Stomach (tissue), 9 donors: ENCODE data around the gene SEMA4D. TPM values are rescaled to one million over a fixed set of nuclear protein-coding genes. Genes with fewer than 3 reads are reported as not detected.

Source experiments
- DNase-seq, 2 donors: peaks; one replicate each; pipeline versions ENCODE4 v3.0.0 to v3.0.0-alpha.2; 2013 to 2019
- H3K27ac ChIP-seq, 5 donors: fragments of 200-600 bp in 4 of 5; sonication (generic) in 4 of 5; one replicate each; pipeline ENCODE4 v1.5.1; 2013 to 2019; ENCODE audit warnings: mild to moderate bottlenecking in 1 of 5, moderate library complexity in 1 of 5
- H3K27me3 ChIP-seq, 3 donors: fragments of 200-600 bp; sonication (generic); one replicate each; pipeline ENCODE4 v1.5.1; 2017 to 2019; ENCODE audit warnings: mixed run types in 1 of 3
- H3K36me3 ChIP-seq, 4 donors: fragments of 200-600 bp; sonication (generic); 1 replicate in 3 of 4; 2 replicates in 1 of 4; pipeline ENCODE4 v1.5.1; 2016 to 2019
- H3K4me1 ChIP-seq, 4 donors: fragments of 200-600 bp; sonication (generic); one replicate each; pipeline ENCODE4 v1.5.1; 2016 to 2019
- H3K4me3 ChIP-seq, 4 donors: fragments of 200-600 bp; sonication (generic) in 3 of 4; one replicate each; pipeline ENCODE4 v1.5.1; 2016 to 2019; ENCODE audit warnings: mild to moderate bottlenecking in 1 of 4
- H3K9me3 ChIP-seq, 4 donors: fragments of 200-600 bp; sonication (generic); one replicate each; pipeline ENCODE4 v1.5.1; 2016 to 2019
- CTCF ChIP-seq, 7 experiments: fragments of 450-650 bp in 4 of 7; fragments of 200-600 bp in 3 of 7; sonication (generic) in 3 of 7; IDR thresholded peaks; one replicate each; pipeline ENCODE4 v1.5.1; 2016 to 2019; ENCODE audit warnings: antibody characterized with exemption in 7 of 7, control low read depth in 2 of 7, mild to moderate bottlenecking in 1 of 7
- EP300 ChIP-seq: sonication (generic); formaldehyde crosslinking; IDR thresholded peaks from one replicate; pipeline ENCODE4 v1.6.1; 2017; ENCODE audit warnings: antibody characterized with exemption
- POLR2A ChIP-seq, 4 donors: fragments of 450-650 bp; IDR thresholded peaks; one replicate each; pipeline ENCODE4 v1.6.1; 2016; ENCODE audit warnings: antibody characterized with exemption in 4 of 4, control low read depth in 2 of 4, mild to moderate bottlenecking in 1 of 4, moderate library complexity in 1 of 4
- POLR2AphosphoS5 ChIP-seq, 3 donors: sonication (generic); formaldehyde crosslinking; IDR thresholded peaks; one replicate each; pipeline ENCODE4 v1.6.1; 2016; ENCODE audit warnings: antibody characterized with exemption in 3 of 3
- WGBS, 5 donors: extraction: QIAGEN DNeasy Blood & Tissue Kit in 3 of 5; methylation state at CpG; one replicate each; pipeline versions ENCODE4 v1.1.5 to v1.1.7; 2013 to 2018; 5-methylcytosine and 5-hydroxymethylcytosine counted together
- intact Hi-C: fragments of 100-400 bp; cut with DNase I; formaldehyde crosslinking; loops from one replicate; pipeline ENCODE4 v1.15.1; 2023; ENCODE audit warnings: low total_unique reads
- polyA plus RNA-seq, 3 donors: library from polyadenylated mRNA; stranded (reverse); fragments of 200-250 nt; gene quantifications; one replicate each; pipeline ENCODE4 v1.2.3, GENCODE V29; 2013
- total RNA-seq, 5 donors: library from RNA; depleted of rRNA; stranded (reverse); fragments of >200 nt; gene quantifications; one replicate each; pipeline versions ENCODE4 v1.1.0 to v1.2.3, GENCODE V29; 2014 to 2016
- donor health status: healthy with polysubstance abuse.
- donor health status: Bipolar disorder and iron deficiency.
- donor health status: healthy.

SEMA4D gene
- total and polyA plus RNA-seq, 8 donors, result 4.9 to 43.3 (median 12.5) TPM

GRCh38 chr9:89529243-89530035 lies 31.5 kb upstream of the SEMA4D start:
- no peak for DNase-seq
- TF ChIP-seq EP300 (no peak), POLR2A (IDR thresholded peaks at IDR 0.05) (no peak), CTCF (IDR thresholded peaks at IDR 0.05) (no peak), POLR2AphosphoS5 (IDR thresholded peaks at IDR 0.05) (no peak)

GRCh38 chr9:89528540-89528939 lies 30.6 kb upstream of the SEMA4D start:
- intact Hi-C loops, result no loop called here
- TF ChIP-seq CTCF (IDR thresholded peaks at IDR 0.05) (no peak), EP300 (no peak), POLR2A (IDR thresholded peaks at IDR 0.05) (no peak), POLR2AphosphoS5 (IDR thresholded peaks at IDR 0.05) (peak in 1 of 3 donors; percentile 23)
- H3K36me3 ChIP-seq, result no peaks in the 10 kb centered on the region
- 31 to 48% (median 39%) methylated on average over 6 of the region's 6 CpGs for WGBS, 5 donors
- no peaks in the 10 kb centered on the region for H3K27me3 ChIP-seq
- no peaks in the 10 kb centered on the region for H3K9me3 ChIP-seq
- no peak overlapping the region for H3K4me3 ChIP-seq
- peaks cover 0 to 71% (median 14%) of the 10 kb centered on the region in 4 donors for H3K4me1 ChIP-seq
- peak; percentile 43 to 54 for DNase-seq
- peak overlapping the region in 1 of 5 donors; percentile 59 for H3K27ac ChIP-seq

More at GRCh38 chr9:89529243-89530035, 31.5 kb upstream of the SEMA4D start:
- 70 to 87% (median 82%) methylated on average over 5 of the region's 5 CpGs for WGBS, 5 donors
- intact Hi-C loops, result no loop called here
- Histone ChIP-seq H3K27ac (no peak overlapping the region), H3K27me3 (no peaks in the 10 kb centered on the region), H3K4me1 (peaks cover 0 to 62% (median 14%) of the 10 kb centered on the region in 4 donors), H3K36me3 (no peaks in the 10 kb centered on the region), H3K9me3 (no peaks in the 10 kb centered on the region), H3K4me3 (no peak overlapping the region)

DNA sequence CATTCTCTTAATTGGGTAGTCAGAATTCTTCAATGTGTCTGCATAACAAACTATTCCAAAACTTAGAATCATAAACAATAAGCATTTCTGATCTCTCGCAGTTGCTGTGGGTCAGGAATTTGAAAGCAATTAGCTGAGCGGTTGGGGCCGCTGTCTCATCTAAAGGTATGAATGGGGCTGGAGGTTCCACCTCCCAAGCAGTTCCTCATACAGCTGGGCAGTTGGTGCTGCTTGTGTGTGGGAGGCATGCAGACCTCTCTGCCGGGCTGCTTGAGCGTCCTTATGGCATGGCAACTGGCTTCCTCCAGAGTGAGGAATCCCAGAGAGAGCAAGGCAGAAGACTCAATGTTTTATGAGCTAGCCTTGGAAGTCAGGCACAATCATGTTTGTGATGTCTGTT lies 30.2 kb upstream of the SEMA4D start:
- intact Hi-C loops, result no loop called here
- H3K4me3 ChIP-seq, result no peak overlapping the region
- H3K27ac ChIP-seq, result peak overlapping the region in 1 of 5 donors; percentile 59
- WGBS, 5 donors, result 91 to 98% (median 95%) methylated on average over 5 of the region's 5 CpGs
- TF ChIP-seq POLR2AphosphoS5 (IDR thresholded peaks at IDR 0.05) (no peak), CTCF (IDR thresholded peaks at IDR 0.05) (no peak), EP300 (no peak), POLR2A (IDR thresholded peaks at IDR 0.05) (no peak)
- H3K9me3 ChIP-seq, result no peaks in the 10 kb centered on the region
- peaks cover 0 to 75% (median 16%) of the 10 kb centered on the region in 4 donors for H3K4me1 ChIP-seq
- DNase-seq, result peak in 1 of 2 donors; percentile 9
- no peaks in the 10 kb centered on the region for H3K27me3 ChIP-seq
- H3K36me3 ChIP-seq, result no peaks in the 10 kb centered on the region

DNA sequence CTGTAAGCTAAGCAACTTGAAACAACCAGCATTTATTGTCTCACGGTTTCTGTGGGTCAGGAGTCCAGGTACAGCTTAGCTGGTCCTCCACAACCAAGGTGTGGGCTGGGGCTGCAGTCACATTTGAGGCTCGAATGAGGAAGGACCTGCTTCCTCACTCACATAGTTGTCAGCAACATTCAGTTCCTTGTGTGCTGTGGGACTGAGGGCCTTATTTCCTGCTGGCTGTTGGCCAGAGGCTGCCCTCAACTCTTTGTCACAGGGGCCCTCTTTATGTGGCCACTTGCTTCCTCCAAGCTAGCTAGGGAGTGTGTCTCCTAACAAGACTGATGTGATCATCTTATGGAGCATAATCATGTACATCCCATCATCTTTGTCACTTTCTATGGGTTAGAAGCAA lies 29.2 kb upstream of the SEMA4D start:
- WGBS, 5 donors, result 47 to 64% (median 54%) methylated on average over 2 of the region's 2 CpGs
- H3K27ac ChIP-seq, result peak overlapping the region in 3 of 5 donors; percentile 31 to 59 (median 52)
- peaks cover 0 to 75% (median 14%) of the 10 kb centered on the region in 4 donors for H3K4me1 ChIP-seq

DNA sequence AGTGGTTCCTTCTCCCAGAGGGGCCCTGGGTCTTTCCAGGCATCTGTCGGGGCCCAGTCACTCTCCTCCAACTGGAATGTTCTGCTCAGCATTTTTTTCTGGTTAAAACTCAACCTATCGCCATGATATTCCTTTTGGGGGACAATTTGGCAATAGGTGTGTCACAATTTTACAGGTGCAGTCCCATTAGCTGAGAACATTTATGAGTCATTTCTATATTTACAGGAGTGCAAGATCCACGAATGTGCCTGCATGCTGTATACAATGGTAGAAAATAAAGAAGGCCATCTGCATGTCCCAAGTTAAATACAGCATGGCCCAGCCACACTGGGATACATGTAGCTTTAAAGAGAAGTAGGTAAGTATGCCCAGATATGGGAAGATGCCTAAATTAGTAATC lies 28.8 kb upstream of the SEMA4D start:
- H3K4me1 ChIP-seq, result peaks cover 0 to 75% (median 14%) of the 10 kb centered on the region in 4 donors
- intact Hi-C loops, result no loop called here
- no peaks in the 10 kb centered on the region for H3K9me3 ChIP-seq
- H3K4me3 ChIP-seq, result no peak overlapping the region
- H3K27me3 ChIP-seq, result no peaks in the 10 kb centered on the region
- H3K27ac ChIP-seq, result peak overlapping the region in 4 of 5 donors; percentile 31 to 59 (median 49)
- WGBS, 5 donors, result 64 to 72% (median 70%) methylated on average over 3 of the region's 3 CpGs
- no peak for DNase-seq
- TF ChIP-seq CTCF (IDR thresholded peaks at IDR 0.05) (no peak), POLR2A (IDR thresholded peaks at IDR 0.05) (no peak), EP300 (no peak), POLR2AphosphoS5 (IDR thresholded peaks at IDR 0.05) (no peak)
- H3K36me3 ChIP-seq, result no peaks in the 10 kb centered on the region

More for the DNA sequence above, 29.2 kb upstream of the SEMA4D start:
- no peak overlapping the region for H3K4me3 ChIP-seq
- H3K9me3 ChIP-seq, result no peaks in the 10 kb centered on the region
- no peaks in the 10 kb centered on the region for H3K27me3 ChIP-seq
- no peaks in the 10 kb centered on the region for H3K36me3 ChIP-seq
- intact Hi-C loops, result no loop called here
- TF ChIP-seq EP300, result no peak
- TF ChIP-seq POLR2AphosphoS5 (IDR thresholded peaks at IDR 0.05), result peak in 1 of 3 donors; percentile 4
- peak; percentile 44 to 51 for DNase-seq
